CD14-positive monocyte (primary cell): Measurements from ENCODE around the gene CCNB2. TPM values are rescaled to one million over a fixed set of nuclear protein-coding genes. Genes with fewer than 3 reads are reported as not detected.
A peak's percentile ranks its signal among the peaks of the same experiment; 100 is the strongest.

ENCODE experiments used
- DNase-seq, 3 donors: peaks; one replicate each; pipeline ENCODE4 v3.0.0-alpha.2; 2011 to 2022
- H2AFZ ChIP-seq: 2 replicates; pipeline ENCODE4 v1.6.0; 2012; ENCODE audit warnings: mild to moderate bottlenecking, low read depth, low read length, inconsistent platforms; ENCODE audit not compliant: insufficient read depth, poor library complexity, severe bottlenecking
- H3K27ac ChIP-seq, 2 donors: 1 replicate in 1 of 2; 2 replicates in 1 of 2; pipeline ENCODE4 v1.5.1; 2012 to 2013; ENCODE audit warnings: low read length in 2 of 2, control low read depth in 1 of 2, inconsistent platforms in 1 of 2, low read depth in 1 of 2, mild to moderate bottlenecking in 1 of 2
- H3K27me3 ChIP-seq, 2 donors: one replicate each; pipeline versions ENCODE4 v1.6.0 to v1.6.1; 2011 to 2013; ENCODE audit warnings: low read length in 2 of 2; ENCODE audit not compliant: control insufficient read depth in 2 of 2, insufficient read depth in 2 of 2
- H3K36me3 ChIP-seq, 2 donors: replicated peaks in 1 of 2; 1 replicate in 1 of 2; 2 replicates in 1 of 2; pipeline versions ENCODE4 v1.5.1 to v1.6.1; 2012 to 2013; ENCODE audit warnings: low read length in 2 of 2, control low read depth in 1 of 2, inconsistent platforms in 1 of 2, mild to moderate bottlenecking in 1 of 2; ENCODE audit not compliant: insufficient read depth in 2 of 2, control insufficient read depth in 1 of 2
- H3K4me1 ChIP-seq, 2 donors: 1 replicate in 1 of 2; 2 replicates in 1 of 2; pipeline versions ENCODE4 v1.5.1 to v1.6.1; 2012 to 2013; ENCODE audit warnings: low read length in 2 of 2, control low read depth in 1 of 2, inconsistent platforms in 1 of 2, mild to moderate bottlenecking in 1 of 2, moderate library complexity in 1 of 2; ENCODE audit not compliant: insufficient read depth in 2 of 2, control insufficient read depth in 1 of 2
- H3K4me2 ChIP-seq: replicated peaks from 2 replicates; pipeline ENCODE3; 2012; ENCODE audit warnings: low read length, moderate library complexity, mild to moderate bottlenecking; ENCODE audit not compliant: poor library complexity, severe bottlenecking; ENCODE audit errors: extremely low read depth
- H3K4me3 ChIP-seq, 3 experiments: fragments of 200-600 bp in 1 of 3; sonication (generic) in 1 of 3; replicated peaks in 1 of 3; 1 replicate in 2 of 3; 2 replicates in 1 of 3; pipeline ENCODE4 v1.5.1; 2011 to 2013; ENCODE audit warnings: low read length in 3 of 3, mild to moderate bottlenecking in 3 of 3, control low read depth in 2 of 3, low read depth in 2 of 3, inconsistent platforms in 1 of 3, moderate library complexity in 1 of 3
- H3K79me2 ChIP-seq: 2 replicates; pipeline ENCODE4 v1.6.0; 2012; ENCODE audit warnings: mild to moderate bottlenecking, control low read depth, inconsistent platforms, low read length, moderate library complexity; ENCODE audit not compliant: insufficient read depth
- H3K9ac ChIP-seq: 2 replicates; pipeline ENCODE4 v1.6.0; 2017; ENCODE audit warnings: low read length, mild to moderate bottlenecking; ENCODE audit not compliant: insufficient read depth, poor library complexity, severe bottlenecking
- H3K9me3 ChIP-seq, 2 donors: replicated peaks in 1 of 2; 1 replicate in 1 of 2; 2 replicates in 1 of 2; pipeline versions ENCODE4 v1.5.1 to v1.6.1; 2012 to 2013; ENCODE audit warnings: low read length in 2 of 2, control low read depth in 1 of 2; ENCODE audit not compliant: control insufficient read depth in 1 of 2, insufficient read depth in 1 of 2
- H4K20me1 ChIP-seq: 2 replicates; pipeline ENCODE4 v1.6.0; 2012; ENCODE audit warnings: mild to moderate bottlenecking, low read length, control low read depth, moderate library complexity; ENCODE audit not compliant: insufficient read depth
- H3K27ac Mint-ChIP-seq, 7 donors: one replicate each; pipeline ENCODE4 v1.8.0; 2020; ENCODE audit warnings: mild to moderate bottlenecking in 7 of 7, mixed read lengths in 7 of 7, moderate library complexity in 6 of 7, inconsistent platforms in 2 of 7
- H3K27me3 Mint-ChIP-seq, 3 donors: one replicate each; pipeline ENCODE4 v1.8.0; 2021 to 2022; ENCODE audit warnings: low read depth in 3 of 3, mild to moderate bottlenecking in 3 of 3, mixed read lengths in 3 of 3, moderate library complexity in 3 of 3, inconsistent platforms in 1 of 3
- H3K36me3 Mint-ChIP-seq, 2 donors: one replicate each; pipeline ENCODE4 v1.8.0; 2020; ENCODE audit warnings: mixed read lengths in 2 of 2, inconsistent platforms in 1 of 2, mild to moderate bottlenecking in 1 of 2
- H3K4me1 Mint-ChIP-seq: one replicate; pipeline ENCODE4 v1.8.0; 2020; ENCODE audit warnings: mild to moderate bottlenecking, mixed read lengths
- H3K4me3 Mint-ChIP-seq, 2 donors: one replicate each; pipeline ENCODE4 v1.8.0; 2020; ENCODE audit warnings: mild to moderate bottlenecking in 2 of 2, mixed read lengths in 2 of 2, moderate library complexity in 1 of 2
- H3K9me3 Mint-ChIP-seq, 7 donors: one replicate each; pipeline ENCODE4 v1.8.0; 2020 to 2022; ENCODE audit warnings: mixed read lengths in 7 of 7, mild to moderate bottlenecking in 6 of 7, moderate library complexity in 6 of 7, inconsistent platforms in 2 of 7
- WGBS: methylation state at CpG from one replicate; pipeline ENCODE4 v1.1.5; 2013; ENCODE audit warnings: missing lambda C conversion rate; ENCODE audit not compliant: insufficient coverage; 5-methylcytosine and 5-hydroxymethylcytosine counted together
- intact Hi-C, 2 donors: fragments of 100-400 bp; cut with micrococcal nuclease; formaldehyde crosslinking; loops; one replicate each; pipeline versions ENCODE4 v1.15.0 to v1.15.1; 2023
- polyA plus RNA-seq, 3 donors: library from polyadenylated mRNA; depleted of rRNA in 1 of 3; unstranded in 2 of 3; stranded (reverse) in 1 of 3; fragments of 300-500 nt in 2 of 3; fragments of >200 nt in 1 of 3; fragmentation: Illumina TruSeq in 2 of 3; gene quantifications; 1 replicate in 2 of 3; 2 replicates in 1 of 3; pipeline ENCODE4 v1.2.3, GENCODE V29; 2012 to 2021
- TF ChIP-seq, protein P1 (sequence below): fragments of 200-600 bp; IDR thresholded peaks from one replicate; pipeline ENCODE4 v1.8.0; 2022; ENCODE audit warnings: antibody characterized with exemption, mild to moderate bottlenecking

Gene CCNB2
- polyA plus RNA-seq, 3 donors = 0.13 to 0.53 (median 0.31) TPM

GRCh38 chr15:59147666-59148065, 42.7 kb downstream of the CCNB2 start:
- intact Hi-C loops = no loop called here
- no peaks in the 10 kb centered on the region for H3K27me3 ChIP-seq
- H3K4me1 Mint-ChIP-seq = no peaks in the 10 kb centered on the region
- H3K9ac ChIP-seq = no peak overlapping the region
- H3K79me2 ChIP-seq = no peaks in the 10 kb centered on the region
- H3K9me3 Mint-ChIP-seq = no peaks in the 10 kb centered on the region
- H3K36me3 Mint-ChIP-seq = peaks cover 54 to 82% of the 10 kb centered on the region in 2 donors
- H3K36me3 ChIP-seq = peaks cover 40 to 84% of the 10 kb centered on the region in 2 donors
- no peak for DNase-seq
- no peaks in the 10 kb centered on the region for H3K4me1 ChIP-seq
- H3K4me2 ChIP-seq = no peak overlapping the region
- no peak overlapping the region for H3K4me3 ChIP-seq
- no peak overlapping the region for H2AFZ ChIP-seq
- no peaks in the 10 kb centered on the region for H4K20me1 ChIP-seq
- no peaks in the 10 kb centered on the region for H3K27me3 Mint-ChIP-seq
- H3K27ac ChIP-seq = no peak overlapping the region
- H3K27ac Mint-ChIP-seq = peak overlapping the region in 1 of 7 donors; percentile 35
- TF ChIP-seq, protein P1, sequence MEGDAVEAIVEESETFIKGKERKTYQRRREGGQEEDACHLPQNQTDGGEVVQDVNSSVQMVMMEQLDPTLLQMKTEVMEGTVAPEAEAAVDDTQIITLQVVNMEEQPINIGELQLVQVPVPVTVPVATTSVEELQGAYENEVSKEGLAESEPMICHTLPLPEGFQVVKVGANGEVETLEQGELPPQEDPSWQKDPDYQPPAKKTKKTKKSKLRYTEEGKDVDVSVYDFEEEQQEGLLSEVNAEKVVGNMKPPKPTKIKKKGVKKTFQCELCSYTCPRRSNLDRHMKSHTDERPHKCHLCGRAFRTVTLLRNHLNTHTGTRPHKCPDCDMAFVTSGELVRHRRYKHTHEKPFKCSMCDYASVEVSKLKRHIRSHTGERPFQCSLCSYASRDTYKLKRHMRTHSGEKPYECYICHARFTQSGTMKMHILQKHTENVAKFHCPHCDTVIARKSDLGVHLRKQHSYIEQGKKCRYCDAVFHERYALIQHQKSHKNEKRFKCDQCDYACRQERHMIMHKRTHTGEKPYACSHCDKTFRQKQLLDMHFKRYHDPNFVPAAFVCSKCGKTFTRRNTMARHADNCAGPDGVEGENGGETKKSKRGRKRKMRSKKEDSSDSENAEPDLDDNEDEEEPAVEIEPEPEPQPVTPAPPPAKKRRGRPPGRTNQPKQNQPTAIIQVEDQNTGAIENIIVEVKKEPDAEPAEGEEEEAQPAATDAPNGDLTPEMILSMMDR = no peak
- H3K9me3 ChIP-seq = no peaks in the 10 kb centered on the region
- H3K4me3 Mint-ChIP-seq = no peak overlapping the region
- 100% methylated on average over 4 of the region's 5 CpGs for WGBS

DNA sequence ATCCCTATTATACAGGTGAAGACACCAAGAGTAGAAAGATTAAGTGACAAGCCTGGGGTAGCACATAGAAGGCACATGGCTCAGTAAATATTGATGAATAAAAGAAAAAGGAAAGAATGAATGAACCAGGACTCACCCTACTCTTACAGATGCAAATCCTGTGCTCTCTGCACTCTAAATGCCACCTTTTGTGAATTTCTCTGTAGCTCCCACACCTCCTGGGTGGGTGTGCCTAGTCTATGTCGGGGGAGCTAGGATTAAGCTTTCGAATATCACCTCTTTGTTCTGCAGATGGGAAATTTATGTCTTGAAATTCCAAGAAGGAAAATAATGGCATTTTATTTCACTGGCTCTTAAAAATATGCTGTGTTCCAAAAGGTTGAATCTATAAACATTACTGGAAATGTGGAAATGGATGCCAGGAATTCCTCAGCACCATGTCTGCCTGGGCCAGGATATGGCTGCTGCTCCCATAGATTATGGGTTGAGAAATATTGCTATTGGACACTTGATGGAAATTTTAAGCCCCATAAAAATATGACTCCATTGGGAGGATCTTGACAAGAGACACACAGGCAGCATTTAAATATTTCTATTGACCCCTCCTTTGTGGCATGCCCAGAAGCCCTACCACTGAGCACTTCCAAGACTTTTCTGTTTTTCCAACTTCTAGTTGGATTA, 43.3 kb downstream of the CCNB2 start:
- WGBS = no CpG with 5 or more reads among the region's 2 CpGs
- Histone ChIP-seq H3K27ac (no peak overlapping the region), H3K27me3 (no peaks in the 10 kb centered on the region), H3K4me1 (no peaks in the 10 kb centered on the region), H3K4me2 (no peak overlapping the region), H3K9ac (no peak overlapping the region), H4K20me1 (no peaks in the 10 kb centered on the region), H2AFZ (no peak overlapping the region), H3K4me3 (no peak overlapping the region), H3K36me3 (peaks cover 40 to 84% of the 10 kb centered on the region in 2 donors), H3K79me2 (no peaks in the 10 kb centered on the region), H3K9me3 (no peaks in the 10 kb centered on the region)
- H3K4me3 Mint-ChIP-seq = no peak overlapping the region
- no peak for DNase-seq
- no peaks in the 10 kb centered on the region for H3K9me3 Mint-ChIP-seq
- intact Hi-C loops = no loop called here
- no peaks in the 10 kb centered on the region for H3K27me3 Mint-ChIP-seq
- H3K27ac Mint-ChIP-seq = peak overlapping the region in 1 of 7 donors; percentile 52
- TF ChIP-seq, protein P1 = no peak
- H3K36me3 Mint-ChIP-seq = peaks cover 59 to 82% of the 10 kb centered on the region in 2 donors
- no peaks in the 10 kb centered on the region for H3K4me1 Mint-ChIP-seq
